GM21526 (cell line): ENCODE measurements around the gene C10orf62.
"Not testable (repeated sequence)": the region's sequence is repeated elsewhere in the genome, so short reads cannot be mapped to it uniquely, and the experiment has no call there.

Experiments
- ATAC-seq: cut with Tn5 transposase; IDR thresholded peaks from one replicate; pipeline ENCODE4 v1.9.1; 2021; ENCODE audit warnings: moderate library complexity; ENCODE audit not compliant: unreplicated experiment, low FRiP score

Gene C10orf62

GRCh38 chr10:97618285-97618684, 28.8 kb downstream of the C10orf62 start:
- ATAC-seq = no peak

DNA sequence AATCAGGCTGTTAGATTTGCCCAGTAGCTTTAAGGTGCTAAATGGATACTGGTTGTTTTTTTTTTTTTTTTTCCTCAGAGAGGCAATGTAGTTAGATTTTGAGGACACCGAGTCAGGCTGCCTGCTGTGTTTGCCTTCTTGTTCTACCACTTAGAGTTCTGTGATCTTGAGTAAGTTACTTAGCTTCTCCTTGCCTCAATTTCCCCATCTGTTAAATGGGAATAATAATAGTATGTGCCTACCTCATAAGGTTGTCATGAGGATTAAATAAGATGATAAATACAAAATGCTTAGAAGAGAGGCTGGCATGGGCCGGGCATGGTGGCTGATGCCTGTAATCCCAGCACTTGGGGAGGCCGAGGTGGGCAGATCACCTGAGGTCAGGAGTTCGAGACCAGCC, 29.2 kb downstream of the C10orf62 start:
- no peak for ATAC-seq

DNA sequence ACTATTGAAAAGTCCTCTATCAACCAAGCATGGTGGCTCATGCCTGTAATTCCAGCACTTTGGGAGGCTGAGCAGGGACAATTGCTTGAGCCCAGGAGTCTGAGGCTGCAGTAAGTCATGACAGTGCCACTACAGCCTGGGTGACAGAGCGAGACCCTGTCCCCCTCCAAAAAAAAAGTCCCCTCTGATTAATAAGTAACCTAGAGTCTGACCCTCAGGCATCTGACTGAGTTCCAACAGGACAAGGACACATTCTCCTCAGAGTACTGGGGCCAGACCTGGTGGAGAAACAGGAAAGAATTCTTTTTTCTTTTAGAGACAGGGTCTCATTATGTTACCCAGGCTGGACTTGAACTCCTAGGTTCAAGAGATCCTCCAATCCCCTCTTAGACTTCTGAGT, 33.8 kb downstream of the C10orf62 start:
- no peak for ATAC-seq

DNA sequence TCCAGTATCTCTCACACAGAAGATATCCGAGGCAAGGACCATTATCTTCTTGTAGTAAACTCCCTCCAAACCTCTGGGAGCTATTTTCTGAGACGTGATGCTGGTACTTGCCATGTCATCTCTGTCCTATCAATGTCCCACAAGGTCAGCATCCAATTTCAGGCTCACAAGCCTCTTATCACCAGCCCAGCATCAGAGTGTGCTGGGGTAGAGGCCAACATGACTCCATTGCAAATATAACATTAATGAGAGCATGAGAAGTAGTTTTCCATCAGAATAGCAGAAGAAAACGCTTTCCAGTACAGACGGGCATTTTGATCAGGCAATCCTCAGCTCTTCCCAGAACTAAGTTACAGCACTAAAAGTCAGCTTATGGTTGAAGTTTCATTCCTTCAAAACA, 38.2 kb downstream of the C10orf62 start:
- no peak for ATAC-seq

- no peak for ATAC-seq
Observed at GRCh38 chr10:97628228-97628627, 38.7 kb downstream of the C10orf62 start.

GRCh38 chr10:97629289-97629688, 39.8 kb downstream of the C10orf62 start:
- ATAC-seq = no peak

DNA sequence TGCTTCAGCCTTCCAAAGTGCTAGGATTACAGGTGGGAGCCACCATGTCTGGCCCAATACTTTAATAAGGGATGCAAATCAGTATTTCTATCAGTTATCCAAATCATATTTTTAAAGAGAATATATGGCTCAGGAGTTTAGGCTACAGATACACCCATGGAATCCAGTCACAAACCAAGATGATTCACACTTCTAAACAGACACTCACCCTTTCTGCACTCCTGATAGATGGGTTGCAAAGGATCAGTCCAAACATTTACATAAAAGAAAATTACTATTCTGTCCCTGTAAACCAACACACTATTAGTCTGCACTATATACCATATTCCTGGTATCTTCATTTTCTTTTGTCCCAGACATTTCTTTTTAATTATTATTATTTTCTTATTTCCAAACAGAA, 41.6 kb downstream of the C10orf62 start:
- no peak for ATAC-seq

- peak; percentile 97 for ATAC-seq
Observed at GRCh38 chr10:97632949-97633884, 43.7 kb downstream of the C10orf62 start, which contains the start of gene MORN4. MORN4 (minus strand) TSS chr10:97633500; CDS start chr10:97619653, 13,847 bp downstream.

- no peak for ATAC-seq
Observed at GRCh38 chr10:97633921-97634320, 44.4 kb downstream of the C10orf62 start.

- ATAC-seq = no peak
Observed at GRCh38 chr10:97635577-97635976, 46.1 kb downstream of the C10orf62 start.

GRCh38 chr10:97639090-97639489, 49.6 kb downstream of the C10orf62 start:
- ATAC-seq = not testable (repeated sequence)

GRCh38 chr10:97640174-97640867, 50.8 kb downstream of the C10orf62 start, which contains the start of gene PI4K2A:
PI4K2A (plus strand) TSS chr10:97640671; CDS start chr10:97640743, 72 bp downstream.
- peak; percentile 97 for ATAC-seq
